K562 (cell line): ENCODE measurements around the gene ABL1. TPM values are rescaled to one million over a fixed set of nuclear protein-coding genes. Genes with fewer than 3 reads are reported as not detected.

Experiments used
- ATAC-seq: fragments of 200-7000 bp; cut with Tn5 transposase; 3 replicates; pipeline ENCODE4 v1.9.1; 2020; ENCODE audit warnings: moderate library complexity
- BruUV-seq: library from RNA; stranded (reverse); fragments of 400-500 nt; replicated peaks from 2 replicates; lab custom pipeline; 2021; lab: Mats Ljungman, UMichigan
- CTCF ChIA-PET: fragments of 300-600 bp; formaldehyde crosslinking; extraction: SDS; loops from one replicate; lab custom pipeline; 2021; ENCODE audit warnings: low intra/inter-chr PET ratio; lab: Yijun Ruan, JAX
- POLR2A ChIA-PET: fragments of 300-600, 350-650 bp; sonication (Branson Sonifier 250); formaldehyde crosslinking; extraction: SDS; loops from one replicate; lab custom pipeline; 2021; ENCODE audit warnings: antibody characterized with exemption, inconsistent platforms; lab: Yijun Ruan, JAX
- DNase-seq, 4 experiments: peaks; one replicate each; pipeline versions ENCODE4 v3.0.0 to v3.0.0-alpha.2; 2011 to 2018; ENCODE audit warnings: low spot score in 3 of 4, mixed read lengths in 3 of 4; ENCODE audit errors: extremely low read depth in 1 of 4
- FAIRE-seq: peaks from 2 replicates; lab custom pipeline; 2011; peaks lifted over from hg19 to GRCh38; lab: Jason Lieb, UNC
- H2AFZ ChIP-seq: 2 replicates; pipeline ENCODE4 v1.6.0; 2011; ENCODE audit warnings: low read depth, low read length, control low read depth, inconsistent platforms
- H3K27ac ChIP-seq: fragments of 200-600 bp; 3 replicates; pipeline ENCODE4 v1.8.0; 2011; ENCODE audit warnings: low read depth, mild to moderate bottlenecking, control low read depth, inconsistent platforms, low read length, moderate library complexity, mixed read lengths; ENCODE audit errors: extremely low read depth
- H3K27me3 ChIP-seq, 2 experiments: fragments of 300-600 bp in 1 of 2; 2 replicates in 1 of 2; 3 replicates in 1 of 2; pipeline versions ENCODE4 v1.6.0 to v1.8.0; 2011; ENCODE audit warnings: inconsistent platforms in 2 of 2, low read length in 2 of 2, mild to moderate bottlenecking in 1 of 2, mixed read lengths in 1 of 2, moderate library complexity in 1 of 2; ENCODE audit not compliant: control insufficient read depth in 2 of 2, insufficient read depth in 2 of 2
- H3K36me3 ChIP-seq: fragments of 300-600 bp; 3 replicates; pipeline ENCODE4 v1.8.0; 2011; ENCODE audit warnings: mild to moderate bottlenecking, low read length, inconsistent platforms; ENCODE audit not compliant: control insufficient read depth, insufficient read depth
- H3K4me1 ChIP-seq, 2 experiments: fragments of 200-600 bp in 1 of 2; replicated peaks in 1 of 2; 2 replicates in 1 of 2; 3 replicates in 1 of 2; pipeline versions ENCODE4 v1.5.1 to v1.8.0; 2011; ENCODE audit warnings: inconsistent platforms in 2 of 2, low read length in 2 of 2, mild to moderate bottlenecking in 1 of 2, mixed read lengths in 1 of 2, moderate library complexity in 1 of 2; ENCODE audit not compliant: control insufficient read depth in 2 of 2, insufficient read depth in 2 of 2
- H3K4me2 ChIP-seq: 2 replicates; pipeline ENCODE4 v1.6.1; 2011; ENCODE audit warnings: low read length, control low read depth, inconsistent platforms, mixed read lengths; ENCODE audit not compliant: insufficient read depth
- H3K4me3 ChIP-seq: fragments of 200-600 bp; sonication (generic), shearing (Covaris generic); 2 replicates; pipeline ENCODE4 v1.5.1; 2016; ENCODE audit warnings: control low read depth, inconsistent platforms
- H3K79me2 ChIP-seq: fragments of 200-600 bp; 3 replicates; pipeline ENCODE4 v1.8.0; 2011; ENCODE audit warnings: low read length, inconsistent platforms; ENCODE audit not compliant: control insufficient read depth, insufficient read depth
- H3K9ac ChIP-seq, 2 experiments: 2 replicates each; pipeline versions ENCODE4 v1.6.0 to v1.6.1; 2011; ENCODE audit warnings: low read depth in 2 of 2, low read length in 2 of 2, control low read depth in 1 of 2, inconsistent platforms in 1 of 2, mild to moderate bottlenecking in 1 of 2, mixed read lengths in 1 of 2; ENCODE audit not compliant: insufficient read depth in 1 of 2
- H3K9me1 ChIP-seq: one replicate; pipeline ENCODE4 v1.6.0; 2011; ENCODE audit warnings: inconsistent platforms, mild to moderate bottlenecking, low read length, moderate library complexity; ENCODE audit not compliant: control insufficient read depth, insufficient read depth
- H3K9me3 ChIP-seq: replicated peaks from 2 replicates; pipeline ENCODE4 v1.5.1; 2011; ENCODE audit warnings: low read depth, low read length, inconsistent platforms; ENCODE audit not compliant: control insufficient read depth, insufficient read depth
- H4K20me1 ChIP-seq: replicated peaks from 2 replicates; pipeline ENCODE4 v1.6.1; 2011; ENCODE audit warnings: low read length, inconsistent platforms, mixed read lengths; ENCODE audit not compliant: control insufficient read depth, insufficient read depth
- ARID3A ChIP-seq: IDR thresholded peaks from 2 replicates; pipeline ENCODE4 v1.6.1; 2012; ENCODE audit warnings: low read depth, low read length, improper control_type of control experiment, borderline replicate concordance
- BDP1 ChIP-seq: IDR thresholded peaks from 3 replicates; pipeline ENCODE4 v1.6.1; 2011; ENCODE audit not compliant: insufficient read length, insufficient read depth
- BHLHE40 ChIP-seq: IDR thresholded peaks from 2 replicates; pipeline ENCODE4 v1.6.1; 2011; ENCODE audit warnings: low read length, improper control_type of control experiment
- BMI1 ChIP-seq: fragments of 150-350 bp; IDR thresholded peaks from 2 replicates; pipeline ENCODE4 v1.6.1; 2014; ENCODE audit warnings: low read length
- CHD2 ChIP-seq: IDR thresholded peaks from 2 replicates; pipeline ENCODE4 v1.6.1; 2011; ENCODE audit warnings: low read depth, low read length
- EP400 ChIP-seq: fragments of 450-650 bp; IDR thresholded peaks from 2 replicates; pipeline ENCODE4 v1.6.1; 2017; ENCODE audit warnings: antibody characterized with exemption, mild to moderate bottlenecking, moderate library complexity
- GTF2F1 ChIP-seq: IDR thresholded peaks from 2 replicates; pipeline ENCODE4 v1.6.1; 2011; ENCODE audit warnings: low read depth, low read length, improper control_type of control experiment
- HCFC1 ChIP-seq: IDR thresholded peaks from 2 replicates; pipeline ENCODE4 v1.6.1; 2012; ENCODE audit warnings: low read depth, low read length, improper control_type of control experiment
- HDAC3 ChIP-seq: fragments of 450-650 bp; IDR thresholded peaks from 2 replicates; pipeline ENCODE4 v1.6.1; 2018; ENCODE audit warnings: borderline replicate concordance, mild to moderate bottlenecking, moderate library complexity; ENCODE audit not compliant: partially characterized antibody
- HMGXB4 ChIP-seq: sonication (generic); formaldehyde crosslinking; IDR thresholded peaks from 2 replicates; pipeline ENCODE4 v1.8.1; 2023; ENCODE audit warnings: mild to moderate bottlenecking, missing genetic modification reagents
- KDM2B ChIP-seq: fragments of 250-450 bp; sonication (Bioruptor Pico); IDR thresholded peaks from 2 replicates; pipeline ENCODE4 v1.8.0; 2021; ENCODE audit warnings: mild to moderate bottlenecking, moderate library complexity
- PHB ChIP-seq: fragments of 250-450 bp; sonication (Bioruptor Pico); IDR thresholded peaks from 2 replicates; pipeline ENCODE4 v1.5.0; 2021
- RCOR1 ChIP-seq, 2 experiments: IDR thresholded peaks; 2 replicates each; pipeline ENCODE4 v1.6.1; 2012; ENCODE audit warnings: low read depth in 2 of 2, low read length in 2 of 2, borderline replicate concordance in 1 of 2, improper control_type of control experiment in 1 of 2
- SMAD1 ChIP-seq: fragments of 150-350 bp; IDR thresholded peaks from 2 replicates; pipeline ENCODE4 v1.6.1; 2014; ENCODE audit warnings: low read length, low read depth; ENCODE audit not compliant: partially characterized antibody
- SNIP1 ChIP-seq: fragments of 450-650 bp; IDR thresholded peaks from 2 replicates; pipeline ENCODE4 v1.7.1; 2017; ENCODE audit warnings: low read depth, mild to moderate bottlenecking
- SNRNP70 ChIP-seq: fragments of 200-400 bp; formaldehyde crosslinking; optimal IDR thresholded peaks from 2 replicates; pipeline ENCODE3; 2017; ENCODE audit warnings: low read depth, low read length
- SRSF1 ChIP-seq: fragments of 200-400 bp; formaldehyde crosslinking; IDR thresholded peaks from 2 replicates; pipeline ENCODE4 v1.6.1; 2017; ENCODE audit warnings: mild to moderate bottlenecking, low read depth, low read length, moderate library complexity
- TBL1XR1 ChIP-seq, 2 experiments: IDR thresholded peaks; 2 replicates each; pipeline ENCODE4 v1.6.1; 2012; ENCODE audit warnings: improper control_type of control experiment in 2 of 2, low read length in 2 of 2, mild to moderate bottlenecking in 1 of 2
- ZFP36 ChIP-seq: fragments of 150-350 bp; IDR thresholded peaks from 2 replicates; pipeline ENCODE4 v1.6.1; 2018; ENCODE audit warnings: low read length, low read depth; ENCODE audit not compliant: partially characterized antibody
- ZKSCAN1 ChIP-seq: fragments of 150-350 bp; IDR thresholded peaks from 2 replicates; pipeline ENCODE4 v1.6.1; 2016; ENCODE audit warnings: low read depth, low read length
- WGBS: fragments of 100-300 bp; shearing (Covaris generic); methylation state at CpG from one replicate; pipeline ENCODE4 v1.1.6; 2016; ENCODE audit warnings: low coverage, mixed read lengths; ENCODE audit not compliant: insufficient coverage; ENCODE audit errors: missing lambda C conversion rate; 5-methylcytosine and 5-hydroxymethylcytosine counted together
- in situ Hi-C: fragments of 300-500 bp; cut with MboI; formaldehyde crosslinking; loops from 4 replicates; pipeline ENCODE4 v1.15.0; 2018; ENCODE audit warnings: inconsistent platforms, mixed read lengths
- intact Hi-C: fragments of 100-400 bp; cut with micrococcal nuclease; formaldehyde crosslinking; loops from 2 replicates; pipeline ENCODE4 v1.14.2; 2022
- polyA plus RNA-seq, 8 experiments: library from polyadenylated mRNA; depleted of rRNA in 4 of 8; stranded (reverse) in 5 of 8; unstranded in 3 of 8; fragments of >200 nt; fragmentation: Nextera tagmentation in 2 of 8; fragmentation: Illumina TruSeq in 1 of 8; extraction: Ambion mirVana in 2 of 8; extraction: Trizol in 1 of 8; gene quantifications; 2 replicates each; pipeline versions ENCODE4 v1.2.1 to v1.2.3, GENCODE V29; 2011 to 2014; ENCODE audit warnings: inconsistent platforms in 1 of 8, missing spikeins in 1 of 8
- total RNA-seq, 7 experiments: library from RNA; depleted of rRNA in 6 of 7; stranded (reverse); fragments of >200 nt in 6 of 7; fragmentation: Illumina TruSeq in 2 of 7; extraction: Trizol in 2 of 7; gene quantifications; 2 replicates each; pipeline versions ENCODE4 v1.2.1 to v1.2.3, GENCODE V29; 2011 to 2021; ENCODE audit warnings: low replicate concordance in 1 of 7

Gene ABL1
- total and polyA plus RNA-seq, 9 of the 15 experiments (the other 6 are each of a cell fraction or from before 2014, with no cell fraction given): 1.5 to 130 (median 37.8) TPM

- H2AFZ ChIP-seq: no peak overlapping the region
- peak in 3 of 4 experiments; percentile 69 to 75 (median 75) for DNase-seq
- no peak overlapping the region for H3K27ac ChIP-seq
- peaks cover 88 to 90% of the 10 kb centered on the region in 2 experiments for H3K27me3 ChIP-seq
- H3K36me3 ChIP-seq: no peaks in the 10 kb centered on the region
- BruUV-seq: no TSS peak
- no peak overlapping the region for H3K9ac ChIP-seq
- ChIA-PET CTCF (no interaction called here), POLR2A (interaction anchor here (0.5 to 25.7 kb wide), 11 partner anchors 12 to 179 kb away, joined by 3 to 582 read pairs (median 5); partner anchors contain the start of gene QRFP)
- in situ Hi-C loops (no loop called here), intact Hi-C loops (no loop called here)
- peak; percentile 35 for FAIRE-seq
- H4K20me1 ChIP-seq: peaks cover 81% of the 10 kb centered on the region
- WGBS: 3% methylated on average over 24 of the region's 24 CpGs
- H3K9me3 ChIP-seq: no peaks in the 10 kb centered on the region
- no peak overlapping the region for H3K4me2 ChIP-seq
- H3K4me3 ChIP-seq: no peak overlapping the region
- peak; percentile 2; the same call in 2 of the 3 replicates for ATAC-seq
- no peaks in the 10 kb centered on the region for H3K79me2 ChIP-seq
- peaks cover 15% of the 10 kb centered on the region for H3K9me1 ChIP-seq
- H3K4me1 ChIP-seq: peaks cover 0 to 57% of the 10 kb centered on the region in 2 experiments; a peak in 2 of 5 replicates
- TF ChIP-seq GTF2F1 (peak; percentile 19; the same call in 1 of the 2 replicates), SNIP1 (no peak), ZFP36 (peak; percentile 2), HCFC1 (0 out of 2 replicates have a peak, but pooled peaks have one; percentile 24), ZKSCAN1 (peak; percentile 31), SMAD1 (peak; percentile 23), HDAC3 (no peak), HMGXB4 (peak; percentile 73; the same call in 1 of the 2 replicates), BMI1 (0 out of 2 replicates have a peak, but pooled peaks have one; percentile 13), BDP1 (no peak), BHLHE40 (peak; percentile 47), SNRNP70 (no peak), RCOR1 (IDR thresholded peaks at IDR 0.05; ENCODE audit: borderline replicate concordance in 1 of 2, low read depth in 2 of 2, low read length in 2 of 2) (peak in 1 of 2 experiments; percentile 87; a peak in 2 of 4 replicates), KDM2B (no peak), PHB (CRISPR knock-in tag) (no peak), CHD2 (0 out of 2 replicates have a peak, but pooled peaks have one; percentile 45), SRSF1 (no peak), ARID3A (no peak), TBL1XR1 (IDR thresholded peaks at IDR 0.05; ENCODE audit: low read length in 2 of 2) (peak in 1 of 2 experiments; percentile 60; a peak in 1 of 4 replicates), EP400 (no peak)
Observed at GRCh38 chr9:130905125-130905901, 70.3 kb downstream of the ABL1 start.
